GM12878 (cell line): ENCODE results near the gene PDE7B. TPM values are rescaled to one million over a fixed set of nuclear protein-coding genes. Genes with fewer than 3 reads are reported as not detected.

Source experiments
- ATAC-seq: fragments of 200-7000 bp; cut with Tn5 transposase; 3 replicates; pipeline ENCODE4 v1.9.1; 2020; ENCODE audit warnings: mild to moderate bottlenecking, moderate library complexity
- BruUV-seq: library from RNA; stranded (reverse); fragments of 400-500 nt; replicated peaks from 2 replicates; lab custom pipeline; 2021; lab: Mats Ljungman, UMichigan
- CTCF ChIA-PET: fragments of 300-600 bp; sonication (Branson Sonifier 250); formaldehyde crosslinking; extraction: SDS; loops from one replicate; lab custom pipeline; 2021; ENCODE audit warnings: inconsistent platforms; lab: Yijun Ruan, JAX
- POLR2A ChIA-PET: fragments of 350-600 bp; formaldehyde crosslinking; extraction: SDS; loops from one replicate; lab custom pipeline; 2021; ENCODE audit warnings: inconsistent platforms; lab: Charles Lee
- RAD21 ChIA-PET: fragments of 300-600 bp; sonication (Branson Sonifier 250); formaldehyde crosslinking; loops from one replicate; lab custom pipeline; 2023; ENCODE audit warnings: antibody characterized with exemption; ENCODE audit not compliant: unreplicated experiment; lab: Charles Lee
- SMC1A ChIA-PET: fragments of 300-600 bp; sonication (Branson Sonifier 250); formaldehyde crosslinking; loops from one replicate; lab custom pipeline; 2023; ENCODE audit not compliant: unreplicated experiment, uncharacterized antibody; lab: Charles Lee
- DNase-seq: peaks from one replicate; pipeline ENCODE4 v3.0.0-alpha.2; 2011; ENCODE audit warnings: low read depth, low spot score
- FAIRE-seq: peaks from 3 replicates; lab custom pipeline; 2011; peaks lifted over from hg19 to GRCh38; lab: Jason Lieb, UNC
- H2AFZ ChIP-seq: 2 replicates; pipeline ENCODE4 v1.6.0; 2011; ENCODE audit warnings: low read depth, low read length, control low read depth; ENCODE audit not compliant: control insufficient read depth
- H3K27ac ChIP-seq: 2 replicates; pipeline ENCODE4 v1.5.1; 2011; ENCODE audit warnings: control low read depth; ENCODE audit not compliant: control insufficient read depth, insufficient read depth
- H3K27me3 ChIP-seq, 2 experiments: replicated peaks in 1 of 2; 2 replicates each; pipeline versions ENCODE4 v1.6.0 to v1.6.1; 2011; ENCODE audit warnings: low read length in 1 of 2; ENCODE audit not compliant: control insufficient read depth in 2 of 2, insufficient read depth in 2 of 2
- H3K36me3 ChIP-seq, 2 experiments: 2 replicates each; pipeline ENCODE4 v1.5.1; 2011; ENCODE audit warnings: low read length in 1 of 2; ENCODE audit not compliant: control insufficient read depth in 2 of 2, insufficient read depth in 2 of 2
- H3K4me1 ChIP-seq: 2 replicates; pipeline ENCODE4 v1.6.1; 2011; ENCODE audit warnings: mild to moderate bottlenecking, low read length, moderate library complexity, mixed read lengths; ENCODE audit not compliant: control insufficient read depth, insufficient read depth
- H3K4me2 ChIP-seq: 2 replicates; pipeline ENCODE4 v1.6.0; 2011; ENCODE audit warnings: control low read depth; ENCODE audit not compliant: control insufficient read depth, insufficient read depth
- H3K4me3 ChIP-seq: fragments of 200-600 bp; sonication (generic); 2 replicates; pipeline ENCODE4 v1.5.1; 2016
- H3K79me2 ChIP-seq: 2 replicates; pipeline ENCODE4 v1.6.0; 2011; ENCODE audit warnings: low read length; ENCODE audit not compliant: control insufficient read depth, insufficient read depth
- H3K9ac ChIP-seq: 2 replicates; pipeline ENCODE4 v1.8.0; 2011; ENCODE audit warnings: low read length, control low read depth, mixed read lengths; ENCODE audit not compliant: control insufficient read depth, insufficient read depth
- H3K9me3 ChIP-seq: replicated peaks from 3 replicates; pipeline ENCODE4 v1.5.1; 2011; ENCODE audit warnings: mild to moderate bottlenecking, low read length; ENCODE audit not compliant: control insufficient read depth, insufficient read depth
- H4K20me1 ChIP-seq: 2 replicates; pipeline ENCODE4 v1.6.0; 2011; ENCODE audit not compliant: control insufficient read depth, insufficient read depth
- BCL11A ChIP-seq: IDR thresholded peaks from 2 replicates; pipeline ENCODE4 v1.6.1; 2011; ENCODE audit warnings: low read depth, low read length
- ESRRA ChIP-seq: IDR thresholded peaks from 2 replicates; pipeline ENCODE4 v1.6.1; 2012; ENCODE audit warnings: mild to moderate bottlenecking, low read length, improper control_type of control experiment
- GATAD2B ChIP-seq: fragments of 450-650 bp; conservative IDR thresholded peaks from 2 replicates; pipeline ENCODE4 v1.6.1; 2017; ENCODE audit warnings: low read depth, mild to moderate bottlenecking, moderate library complexity
- IKZF1 ChIP-seq: fragments of 450-650 bp; conservative IDR thresholded peaks from 2 replicates; pipeline ENCODE4 v1.6.1; 2017; ENCODE audit warnings: antibody characterized with exemption, mild to moderate bottlenecking
- PAX8 ChIP-seq: fragments of 450-650 bp; IDR thresholded peaks from 2 replicates; pipeline ENCODE4 v1.6.1; 2017; ENCODE audit warnings: mild to moderate bottlenecking, moderate library complexity
- SREBF2 ChIP-seq: IDR thresholded peaks from 2 replicates; pipeline ENCODE4 v1.6.1; 2012; ENCODE audit warnings: mild to moderate bottlenecking, low read length
- TAF1 ChIP-seq: IDR thresholded peaks from 2 replicates; pipeline ENCODE4 v1.6.1; 2011; ENCODE audit warnings: mild to moderate bottlenecking, low read depth, low read length, borderline replicate concordance
- WGBS: methylation state at CpG from one replicate; pipeline ENCODE4 v1.1.6; 2016; ENCODE audit warnings: low lambda C conversion rate; ENCODE audit not compliant: insufficient replicate concordance, insufficient coverage; ENCODE audit errors: missing lambda C conversion rate; 5-methylcytosine and 5-hydroxymethylcytosine counted together
- in situ Hi-C: fragments of 300-500 bp; cut with MboI; formaldehyde crosslinking; loops from 9 replicates; pipeline ENCODE4 v1.14.3; 2018; ENCODE audit warnings: mixed read lengths
- intact Hi-C: fragments of 100-400 bp; cut with micrococcal nuclease; formaldehyde crosslinking; loops from one replicate; pipeline ENCODE4 v1.14.2; 2022; ENCODE audit not compliant: unreplicated experiment
- polyA plus RNA-seq, 11 experiments: library from polyadenylated mRNA; depleted of rRNA in 4 of 11; unstranded in 6 of 11; stranded (reverse) in 5 of 11; fragments of >200 nt; fragmentation: Nextera tagmentation in 4 of 11; fragmentation: Illumina TruSeq in 1 of 11; extraction: Ambion mirVana in 4 of 11; extraction: Trizol in 1 of 11; gene quantifications; 1 replicate in 1 of 11; 2 replicates in 10 of 11; pipeline versions ENCODE4 v1.2.1 to v1.2.3, GENCODE V29; 2011 to 2016; ENCODE audit warnings: inconsistent platforms in 2 of 11, missing spikeins in 2 of 11, low read depth in 1 of 11
- total RNA-seq, 4 experiments: library from RNA; depleted of rRNA in 3 of 4; stranded (reverse); fragments of >200 nt in 3 of 4; fragmentation: Illumina TruSeq in 1 of 4; extraction: Trizol in 1 of 4; gene quantifications; 2 replicates each; pipeline versions ENCODE4 v1.2.1 to v1.2.3, GENCODE V29; 2013 to 2021
- TF ChIP-seq, protein P1 (sequence below): fragments of 450-650 bp; IDR thresholded peaks from 2 replicates; pipeline ENCODE4 v1.6.1; 2017; ENCODE audit warnings: mild to moderate bottlenecking

PDE7B gene
- total and polyA plus RNA-seq, 10 of the 15 experiments (the other 5 are each of a cell fraction or from before 2014, with no cell fraction given): not detected

DNA sequence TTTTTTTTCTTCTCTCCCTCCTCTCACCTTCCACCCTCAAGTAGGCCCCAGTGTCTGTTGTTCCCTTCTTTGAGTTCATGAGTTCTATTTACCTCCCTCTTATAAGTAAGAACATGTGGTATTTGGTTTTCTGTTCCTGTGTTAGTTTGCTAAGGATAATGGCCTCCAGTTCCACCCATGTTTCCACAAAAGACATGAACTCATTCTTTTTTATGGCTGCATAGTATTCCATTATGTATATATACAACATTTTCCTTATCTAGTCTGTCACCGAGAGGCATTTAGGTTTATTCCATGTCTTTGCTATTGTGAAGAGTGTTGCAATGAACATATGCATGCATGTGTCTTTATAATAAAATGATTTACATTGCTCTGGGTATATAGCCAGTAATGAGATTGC lies 147.9 kb downstream of the PDE7B start:
- no peak for TF ChIP-seq ESRRA
- TF ChIP-seq TAF1: no peak
- TF ChIP-seq, protein P1, sequence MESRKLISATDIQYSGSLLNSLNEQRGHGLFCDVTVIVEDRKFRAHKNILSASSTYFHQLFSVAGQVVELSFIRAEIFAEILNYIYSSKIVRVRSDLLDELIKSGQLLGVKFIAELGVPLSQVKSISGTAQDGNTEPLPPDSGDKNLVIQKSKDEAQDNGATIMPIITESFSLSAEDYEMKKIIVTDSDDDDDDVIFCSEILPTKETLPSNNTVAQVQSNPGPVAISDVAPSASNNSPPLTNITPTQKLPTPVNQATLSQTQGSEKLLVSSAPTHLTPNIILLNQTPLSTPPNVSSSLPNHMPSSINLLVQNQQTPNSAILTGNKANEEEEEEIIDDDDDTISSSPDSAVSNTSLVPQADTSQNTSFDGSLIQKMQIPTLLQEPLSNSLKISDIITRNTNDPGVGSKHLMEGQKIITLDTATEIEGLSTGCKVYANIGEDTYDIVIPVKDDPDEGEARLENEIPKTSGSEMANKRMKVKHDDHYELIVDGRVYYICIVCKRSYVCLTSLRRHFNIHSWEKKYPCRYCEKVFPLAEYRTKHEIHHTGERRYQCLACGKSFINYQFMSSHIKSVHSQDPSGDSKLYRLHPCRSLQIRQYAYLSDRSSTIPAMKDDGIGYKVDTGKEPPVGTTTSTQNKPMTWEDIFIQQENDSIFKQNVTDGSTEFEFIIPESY: no peak
- no peak for TF ChIP-seq GATAD2B
- TF ChIP-seq PAX8: no peak
- TF ChIP-seq BCL11A: no peak
- no peak for TF ChIP-seq IKZF1
- TF ChIP-seq SREBF2: no peak
- ChIA-PET POLR2A (no interaction called here), RAD21 (no interaction called here), CTCF (no interaction called here), SMC1A (no interaction called here)
- in situ Hi-C loops: no loop called here
- no peaks in the 10 kb centered on the region for H3K27me3 ChIP-seq
- H3K9ac ChIP-seq: no peak overlapping the region
- intact Hi-C loops: no loop called here
- no peaks in the 10 kb centered on the region for H3K79me2 ChIP-seq
- FAIRE-seq: no peak
- H3K27ac ChIP-seq: no peak overlapping the region
- H3K36me3 ChIP-seq: no peaks in the 10 kb centered on the region
- H2AFZ ChIP-seq: no peak overlapping the region
- no peaks in the 10 kb centered on the region for H4K20me1 ChIP-seq
- no TSS peak for BruUV-seq
- 46% methylated on average over 1 of the region's 1 CpG for WGBS
- H3K4me3 ChIP-seq: no peak overlapping the region
- no peaks in the 10 kb centered on the region for H3K4me1 ChIP-seq
- H3K4me2 ChIP-seq: no peak overlapping the region
- no peak for DNase-seq
- ATAC-seq: no peak
- no peaks in the 10 kb centered on the region for H3K9me3 ChIP-seq
